ENCODE data around the gene ACO2. TPM values are rescaled to one million over a fixed set of nuclear protein-coding genes. Genes with fewer than 3 reads are reported as not detected.

The ACO2 gene
- total and polyA plus RNA-seq, 2 of the 4 experiments (the other 2 are of a cell fraction) = 71.3 to 72.9 TPM

- ATAC-seq (ENCODE audit: low read depth) (peak; percentile 19), DNase-seq (peak; percentile 19)
- H3K36me3 ChIP-seq (ENCODE audit: control insufficient read depth, insufficient read depth, low read length) = peaks cover 69% of the 10 kb centered on the region
- no peaks in the 10 kb centered on the region; the same call in none of the 2 replicates for H4K20me1 ChIP-seq (ENCODE audit: insufficient read depth, low read length)
- ChIA-PET POLR2A (ENCODE audit: unreplicated experiment) (no interaction called here), CTCF (no interaction called here)
- no peak overlapping the region for H2BK5ac ChIP-seq (ENCODE audit: low read depth, low read length, poor library complexity, severe bottlenecking)
- no peak overlapping the region for H2BK20ac ChIP-seq (ENCODE audit: low read depth, low read length)
- H3K27me3 ChIP-seq (ENCODE audit: control insufficient read depth, insufficient read depth, low read length) = no peaks in the 10 kb centered on the region
- no peak overlapping the region for H4K8ac ChIP-seq (ENCODE audit: low read depth in 2 of 2, low read length in 2 of 2)
- no peak overlapping the region for H3K4me2 ChIP-seq (ENCODE audit: low read depth, low read length)
- no peak overlapping the region for H3K14ac ChIP-seq (replicated peaks; ENCODE audit: low read depth, low read length)
- no peak overlapping the region for H3K23ac ChIP-seq (ENCODE audit: low read depth, low read length)
- 50% methylated on average over 10 of the region's 26 CpGs; no CpG with 5 or more reads in 1 of the 2 experiments for WGBS, 2 experiments (ENCODE audit: extremely low coverage in 2 of 2, insufficient read length in 1 of 2)
- H2BK120ac ChIP-seq (ENCODE audit: low read depth, low read length) = no peak overlapping the region
- no peak overlapping the region for H2AK5ac ChIP-seq (ENCODE audit: low read depth, low read length)
- no peak overlapping the region for H3K56ac ChIP-seq (ENCODE audit: extremely low read depth, insufficient read depth, low read length)
- H3K9me3 ChIP-seq (ENCODE audit: control insufficient read depth, insufficient read depth, low read length) = no peaks in the 10 kb centered on the region
- no peak overlapping the region for H2BK15ac ChIP-seq (ENCODE audit: low read depth, low read length)
- intact Hi-C loops (cut with micrococcal nuclease) (no loop called here), dilution Hi-C loops (cut with HindIII; ENCODE audit: low sequenced_read_pairs, unreplicated experiment) (no loop called here), in situ Hi-C loops (cut with MboI; ENCODE audit: low sequenced_read_pairs) (no loop called here)
- H3K4me3 ChIP-seq (ENCODE audit: insufficient read depth, low read depth, low read length) = no peak overlapping the region
- H3K4me1 ChIP-seq (ENCODE audit: control insufficient read depth, insufficient read depth, low read length) = peaks cover 7% of the 10 kb centered on the region; the same call in 1 of the 2 replicates
- TF ChIP-seq USF2 (IDR thresholded peaks at IDR 0.05; ENCODE audit: low read depth, low read length) = no peak
- TF ChIP-seq FOS (IDR thresholded peaks at IDR 0.05; ENCODE audit: low read depth, low read length) = no peak
- no peak for TF ChIP-seq RFX5 (IDR thresholded peaks at IDR 0.05; ENCODE audit: low read depth, low read length)
- TF ChIP-seq BHLHE40 (IDR thresholded peaks at IDR 0.05; ENCODE audit: low read depth, low read length) = no peak
- no peak for TF ChIP-seq MAFK (IDR thresholded peaks at IDR 0.05; ENCODE audit: low read depth, low read length)
- no peak for TF ChIP-seq RCOR1 (IDR thresholded peaks at IDR 0.05; ENCODE audit: insufficient replicate concordance, low read length)
- TF ChIP-seq RAD21 (IDR thresholded peaks at IDR 0.05; ENCODE audit: low read length) = no peak
- TF ChIP-seq CTCF (conservative IDR thresholded peaks at IDR 0.05; ENCODE audit: low read depth, low read length) = no peak
- no peak for TF ChIP-seq MXI1 (IDR thresholded peaks at IDR 0.05; ENCODE audit: borderline replicate concordance, low read depth, low read length)
- TF ChIP-seq MAZ (IDR thresholded peaks at IDR 0.05; ENCODE audit: borderline replicate concordance, low read depth, low read length) = no peak
- TF ChIP-seq SMC3 (IDR thresholded peaks at IDR 0.05; ENCODE audit: low read depth, low read length) = no peak
- TF ChIP-seq CEBPB (IDR thresholded peaks at IDR 0.05; ENCODE audit: low read depth, low read length) = no peak
- no peak for TF ChIP-seq POLR2A (IDR thresholded peaks at IDR 0.05; ENCODE audit: low read depth, low read length)
- no peak for TF ChIP-seq CHD1 (IDR thresholded peaks at IDR 0.05; ENCODE audit: low read depth, low read length)
- TF ChIP-seq NFE2L2 (IDR thresholded peaks at IDR 0.05; ENCODE audit: low read depth, low read length) = no peak
- no peak for TF ChIP-seq ELK1 (IDR thresholded peaks at IDR 0.05; ENCODE audit: borderline replicate concordance, low read depth, low read length)
- H2AFZ ChIP-seq (replicated peaks; ENCODE audit: low read length, poor library complexity) = no peak overlapping the region
- H3K9ac ChIP-seq (ENCODE audit: low read depth, low read length) = no peak overlapping the region
- no peak overlapping the region for H3K27ac ChIP-seq (ENCODE audit: insufficient read depth, low read length)
- H3K79me1 ChIP-seq (ENCODE audit: low read depth in 1 of 2, low read length in 2 of 2) = peaks cover under 1 to 34% of the 10 kb centered on the region in 2 experiments
- H4K91ac ChIP-seq (ENCODE audit: insufficient read depth, low read depth, low read length) = no peak overlapping the region
- H3K4ac ChIP-seq (ENCODE audit: low read depth, low read length) = peak overlapping the region; percentile 16; the same call in 1 of the 2 replicates
- no peak overlapping the region for H4K5ac ChIP-seq (ENCODE audit: low read depth, low read length)
- BruUV-seq (replicated peaks) = no TSS peak
- H2AK9ac ChIP-seq (replicated peaks; ENCODE audit: low read depth, low read length, poor library complexity) = peak overlapping the region; percentile 89
- H3K18ac ChIP-seq (ENCODE audit: low read depth, low read length) = no peak overlapping the region
- H3K9me1 ChIP-seq (ENCODE audit: insufficient read depth, low read length) = no peaks in the 10 kb centered on the region; the same call in 1 of the 2 replicates
Observed at GRCh38 chr22:41574847-41575381, 106.0 kb downstream of the ACO2 start.
